Liver (tissue), 3 donors: ENCODE data around the gene GLT1D1.

Source experiments
- FOXA1 ChIP-seq: IDR thresholded peaks from 2 replicates; pipeline ENCODE4 v1.6.1; 2016; ENCODE audit warnings: antibody characterized with exemption
- GABPA ChIP-seq, 2 donors: IDR thresholded peaks in 1 of 2; conservative IDR thresholded peaks in 1 of 2; 2 replicates each; pipeline ENCODE4 v1.6.1; 2016; ENCODE audit warnings: antibody characterized with exemption in 2 of 2, mild to moderate bottlenecking in 1 of 2, moderate library complexity in 1 of 2
- JUND ChIP-seq, 2 donors: IDR thresholded peaks; 2 replicates each; pipeline ENCODE4 v1.6.1; 2016; ENCODE audit warnings: antibody characterized with exemption in 2 of 2
- RAD21 ChIP-seq, 2 donors: IDR thresholded peaks; 2 replicates each; pipeline ENCODE4 v1.6.1; 2016; ENCODE audit warnings: antibody characterized with exemption in 2 of 2, mild to moderate bottlenecking in 2 of 2
- RXRA ChIP-seq, 2 donors: IDR thresholded peaks; 2 replicates each; pipeline ENCODE4 v1.6.1; 2017 to 2018; ENCODE audit warnings: antibody characterized with exemption in 2 of 2, mild to moderate bottlenecking in 1 of 2
- SP1 ChIP-seq: IDR thresholded peaks from 2 replicates; pipeline ENCODE4 v1.6.1; 2018; ENCODE audit warnings: antibody characterized with exemption, mild to moderate bottlenecking
- YY1 ChIP-seq: IDR thresholded peaks from 2 replicates; pipeline ENCODE4 v1.6.1; 2016; ENCODE audit warnings: antibody characterized with exemption, mild to moderate bottlenecking
- TF ChIP-seq, protein P1 (sequence below): fragments of 150-350 bp; IDR thresholded peaks from 2 replicates; pipeline ENCODE4 v1.5.1; 2017; ENCODE audit warnings: improper control_type of control experiment, low read depth, low read length; ENCODE audit not compliant: missing input control
- TF ChIP-seq, protein P2 (sequence below): IDR thresholded peaks from 2 replicates; pipeline ENCODE4 v1.6.1; 2016; ENCODE audit warnings: antibody characterized with exemption, mild to moderate bottlenecking
- TF ChIP-seq, protein P3 (sequence below): IDR thresholded peaks from 2 replicates; pipeline ENCODE4 v1.6.1; 2016; ENCODE audit warnings: antibody characterized with exemption
- donor health status: healthy.
- donor health status: healthy.

DNA sequence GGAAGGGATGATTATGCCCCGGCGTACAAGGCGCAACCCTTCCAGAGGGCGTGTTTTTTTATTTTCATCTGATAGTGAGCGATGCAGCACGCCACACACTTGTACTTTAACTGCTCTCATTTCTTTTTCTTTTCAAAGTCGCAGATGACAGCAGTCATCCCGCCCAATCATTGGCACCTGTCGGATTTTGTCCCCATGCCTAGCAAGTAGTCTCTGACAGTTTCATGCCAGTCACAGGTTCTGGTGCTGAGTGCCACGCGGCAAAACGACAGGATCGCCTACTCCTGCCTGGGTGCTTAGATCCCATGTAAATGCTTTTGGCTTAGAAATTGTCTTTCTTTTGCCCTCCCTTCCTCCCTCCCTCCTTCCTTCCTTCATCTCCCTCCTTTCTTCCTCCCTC is 117.7 kb downstream of the GLT1D1 start:
- TF ChIP-seq, protein P1, sequence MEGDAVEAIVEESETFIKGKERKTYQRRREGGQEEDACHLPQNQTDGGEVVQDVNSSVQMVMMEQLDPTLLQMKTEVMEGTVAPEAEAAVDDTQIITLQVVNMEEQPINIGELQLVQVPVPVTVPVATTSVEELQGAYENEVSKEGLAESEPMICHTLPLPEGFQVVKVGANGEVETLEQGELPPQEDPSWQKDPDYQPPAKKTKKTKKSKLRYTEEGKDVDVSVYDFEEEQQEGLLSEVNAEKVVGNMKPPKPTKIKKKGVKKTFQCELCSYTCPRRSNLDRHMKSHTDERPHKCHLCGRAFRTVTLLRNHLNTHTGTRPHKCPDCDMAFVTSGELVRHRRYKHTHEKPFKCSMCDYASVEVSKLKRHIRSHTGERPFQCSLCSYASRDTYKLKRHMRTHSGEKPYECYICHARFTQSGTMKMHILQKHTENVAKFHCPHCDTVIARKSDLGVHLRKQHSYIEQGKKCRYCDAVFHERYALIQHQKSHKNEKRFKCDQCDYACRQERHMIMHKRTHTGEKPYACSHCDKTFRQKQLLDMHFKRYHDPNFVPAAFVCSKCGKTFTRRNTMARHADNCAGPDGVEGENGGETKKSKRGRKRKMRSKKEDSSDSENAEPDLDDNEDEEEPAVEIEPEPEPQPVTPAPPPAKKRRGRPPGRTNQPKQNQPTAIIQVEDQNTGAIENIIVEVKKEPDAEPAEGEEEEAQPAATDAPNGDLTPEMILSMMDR = no peak
- TF ChIP-seq, protein P2, sequence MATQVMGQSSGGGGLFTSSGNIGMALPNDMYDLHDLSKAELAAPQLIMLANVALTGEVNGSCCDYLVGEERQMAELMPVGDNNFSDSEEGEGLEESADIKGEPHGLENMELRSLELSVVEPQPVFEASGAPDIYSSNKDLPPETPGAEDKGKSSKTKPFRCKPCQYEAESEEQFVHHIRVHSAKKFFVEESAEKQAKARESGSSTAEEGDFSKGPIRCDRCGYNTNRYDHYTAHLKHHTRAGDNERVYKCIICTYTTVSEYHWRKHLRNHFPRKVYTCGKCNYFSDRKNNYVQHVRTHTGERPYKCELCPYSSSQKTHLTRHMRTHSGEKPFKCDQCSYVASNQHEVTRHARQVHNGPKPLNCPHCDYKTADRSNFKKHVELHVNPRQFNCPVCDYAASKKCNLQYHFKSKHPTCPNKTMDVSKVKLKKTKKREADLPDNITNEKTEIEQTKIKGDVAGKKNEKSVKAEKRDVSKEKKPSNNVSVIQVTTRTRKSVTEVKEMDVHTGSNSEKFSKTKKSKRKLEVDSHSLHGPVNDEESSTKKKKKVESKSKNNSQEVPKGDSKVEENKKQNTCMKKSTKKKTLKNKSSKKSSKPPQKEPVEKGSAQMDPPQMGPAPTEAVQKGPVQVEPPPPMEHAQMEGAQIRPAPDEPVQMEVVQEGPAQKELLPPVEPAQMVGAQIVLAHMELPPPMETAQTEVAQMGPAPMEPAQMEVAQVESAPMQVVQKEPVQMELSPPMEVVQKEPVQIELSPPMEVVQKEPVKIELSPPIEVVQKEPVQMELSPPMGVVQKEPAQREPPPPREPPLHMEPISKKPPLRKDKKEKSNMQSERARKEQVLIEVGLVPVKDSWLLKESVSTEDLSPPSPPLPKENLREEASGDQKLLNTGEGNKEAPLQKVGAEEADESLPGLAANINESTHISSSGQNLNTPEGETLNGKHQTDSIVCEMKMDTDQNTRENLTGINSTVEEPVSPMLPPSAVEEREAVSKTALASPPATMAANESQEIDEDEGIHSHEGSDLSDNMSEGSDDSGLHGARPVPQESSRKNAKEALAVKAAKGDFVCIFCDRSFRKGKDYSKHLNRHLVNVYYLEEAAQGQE = no peak
- TF ChIP-seq, protein P3, sequence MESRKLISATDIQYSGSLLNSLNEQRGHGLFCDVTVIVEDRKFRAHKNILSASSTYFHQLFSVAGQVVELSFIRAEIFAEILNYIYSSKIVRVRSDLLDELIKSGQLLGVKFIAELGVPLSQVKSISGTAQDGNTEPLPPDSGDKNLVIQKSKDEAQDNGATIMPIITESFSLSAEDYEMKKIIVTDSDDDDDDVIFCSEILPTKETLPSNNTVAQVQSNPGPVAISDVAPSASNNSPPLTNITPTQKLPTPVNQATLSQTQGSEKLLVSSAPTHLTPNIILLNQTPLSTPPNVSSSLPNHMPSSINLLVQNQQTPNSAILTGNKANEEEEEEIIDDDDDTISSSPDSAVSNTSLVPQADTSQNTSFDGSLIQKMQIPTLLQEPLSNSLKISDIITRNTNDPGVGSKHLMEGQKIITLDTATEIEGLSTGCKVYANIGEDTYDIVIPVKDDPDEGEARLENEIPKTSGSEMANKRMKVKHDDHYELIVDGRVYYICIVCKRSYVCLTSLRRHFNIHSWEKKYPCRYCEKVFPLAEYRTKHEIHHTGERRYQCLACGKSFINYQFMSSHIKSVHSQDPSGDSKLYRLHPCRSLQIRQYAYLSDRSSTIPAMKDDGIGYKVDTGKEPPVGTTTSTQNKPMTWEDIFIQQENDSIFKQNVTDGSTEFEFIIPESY = no peak
- no peak for TF ChIP-seq RXRA (IDR thresholded peaks at IDR 0.05)
- no peak for TF ChIP-seq SP1
- TF ChIP-seq RAD21 (IDR thresholded peaks at IDR 0.05) = no peak
- no peak for TF ChIP-seq JUND (IDR thresholded peaks at IDR 0.05)
- no peak for TF ChIP-seq YY1
- TF ChIP-seq FOXA1 = no peak
- TF ChIP-seq GABPA (IDR thresholded peaks at IDR 0.05 in 1 of 2, conservative IDR thresholded peaks at IDR 0.05 in 1 of 2) = no peak
